CD4-positive, alpha-beta memory T cell (primary cell): Measurements from ENCODE around the gene OR2AJ1. TPM values are rescaled to one million over a fixed set of nuclear protein-coding genes. Genes with fewer than 3 reads are reported as not detected.

Experiments
- CTCF ChIA-PET: fragments of 350-600 bp; sonication (Branson Sonifier 250); formaldehyde crosslinking; loops from one replicate; lab custom pipeline; 2021; ENCODE audit warnings: inconsistent platforms; ENCODE audit not compliant: partially characterized antibody; lab: Charles Lee
- POLR2A ChIA-PET: fragments of 350-600 bp; sonication (Branson Sonifier 250); formaldehyde crosslinking; loops from one replicate; lab custom pipeline; 2021; ENCODE audit not compliant: partially characterized antibody; lab: Charles Lee
- DNase-seq, 5 donors: peaks; one replicate each; pipeline versions ENCODE4 v3.0.0 to v3.0.0-alpha.2; 2020 to 2022; ENCODE audit warnings: mixed read lengths in 1 of 5
- H3K27ac ChIP-seq: one replicate; pipeline ENCODE4 v1.7.0; 2013; ENCODE audit warnings: low read depth, low read length
- H3K27me3 ChIP-seq: 2 replicates; pipeline ENCODE4 v1.7.0; 2013; ENCODE audit warnings: mild to moderate bottlenecking, low read length, moderate library complexity; ENCODE audit not compliant: insufficient read depth
- H3K36me3 ChIP-seq: 2 replicates; pipeline ENCODE4 v1.7.0; 2013; ENCODE audit warnings: mild to moderate bottlenecking, low read length, moderate library complexity; ENCODE audit not compliant: insufficient read depth
- H3K4me1 ChIP-seq: 2 replicates; pipeline ENCODE4 v1.7.0; 2013; ENCODE audit warnings: mild to moderate bottlenecking, low read length, moderate library complexity; ENCODE audit not compliant: insufficient read depth
- H3K4me3 ChIP-seq, 2 donors: one replicate each; pipeline ENCODE4 v1.7.0; 2013; ENCODE audit warnings: low read length in 2 of 2, mild to moderate bottlenecking in 1 of 2
- H3K9me3 ChIP-seq, 2 donors: one replicate each; pipeline ENCODE4 v1.7.0; 2013; ENCODE audit warnings: low read length in 2 of 2, control low read depth in 1 of 2; ENCODE audit not compliant: control insufficient read depth in 1 of 2
- H3K27ac Mint-ChIP-seq, 7 donors: one replicate each; pipeline ENCODE4 v1.8.0; 2020 to 2021; ENCODE audit warnings: mixed read lengths in 7 of 7, mild to moderate bottlenecking in 6 of 7, inconsistent platforms in 3 of 7, moderate library complexity in 3 of 7
- H3K27me3 Mint-ChIP-seq, 2 donors: one replicate each; pipeline ENCODE4 v1.8.0; 2020 to 2021; ENCODE audit warnings: mixed read lengths in 2 of 2
- H3K36me3 Mint-ChIP-seq, 2 donors: one replicate each; pipeline ENCODE4 v1.8.0; 2020 to 2021; ENCODE audit warnings: mixed read lengths in 2 of 2, inconsistent platforms in 1 of 2, mild to moderate bottlenecking in 1 of 2
- H3K4me1 Mint-ChIP-seq, 4 donors: one replicate each; pipeline ENCODE4 v1.8.0; 2020 to 2021; ENCODE audit warnings: mixed read lengths in 4 of 4, mild to moderate bottlenecking in 1 of 4
- H3K4me3 Mint-ChIP-seq, 8 donors: one replicate each; pipeline ENCODE4 v1.8.0; 2020 to 2021; ENCODE audit warnings: mixed read lengths in 8 of 8, mild to moderate bottlenecking in 7 of 8, moderate library complexity in 6 of 8, inconsistent platforms in 3 of 8
- H3K9me3 Mint-ChIP-seq, 8 donors: one replicate each; pipeline ENCODE4 v1.8.0; 2020 to 2021; ENCODE audit warnings: mixed read lengths in 8 of 8, mild to moderate bottlenecking in 5 of 8, inconsistent platforms in 3 of 8, moderate library complexity in 1 of 8
- intact Hi-C: fragments of 100-400 bp; cut with micrococcal nuclease; formaldehyde crosslinking; loops from one replicate; pipeline ENCODE4 v1.15.1; 2023
- polyA plus RNA-seq, 2 donors: library from polyadenylated mRNA; unstranded; fragments of 300-500 nt; fragmentation: Illumina TruSeq; gene quantifications; one replicate each; pipeline ENCODE4 v1.2.3, GENCODE V29; 2021
- total RNA-seq, 2 experiments: library from RNA; stranded (reverse); gene quantifications; one replicate each; pipeline ENCODE4 v1.2.3, GENCODE V29; 2021

Gene OR2AJ1
- not detected for total RNA-seq
- polyA plus RNA-seq, result not detected

DNA sequence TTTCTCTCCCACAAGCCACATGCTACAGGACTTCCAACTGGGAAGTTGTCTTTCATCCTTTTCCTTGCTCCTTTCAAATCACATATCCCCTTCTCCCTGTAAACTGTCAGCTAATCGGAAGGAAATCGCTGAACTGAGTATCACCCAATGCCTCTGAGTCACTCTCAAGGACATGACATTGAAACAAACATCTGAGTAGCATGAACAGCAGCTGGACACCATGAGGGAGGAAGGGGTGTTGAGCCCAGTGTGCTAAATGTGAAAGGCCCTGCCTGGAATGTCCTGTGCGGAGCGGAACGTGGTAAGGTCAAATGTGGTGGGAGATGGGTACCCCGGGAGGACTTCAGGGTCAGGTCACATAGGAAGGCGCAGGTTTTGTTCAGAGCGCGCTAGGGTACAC is at the start of gene OR2AJ1:
Gene OR2AJ1 (plus strand): TSS at position 22 of the 400 bp plus-strand sequence. CDS start 8,880 bp downstream, outside the sequence.
- intact Hi-C loops, result no loop called here
- Mint-ChIP-seq H3K9me3 (peaks cover 0 to 5% (median 0%) of the 10 kb centered on the region in 8 donors), H3K27me3 (peaks cover 0 to 5% of the 10 kb centered on the region in 2 donors), H3K4me1 (no peaks in the 10 kb centered on the region), H3K4me3 (no peak within 1 kb of the TSS), H3K27ac (no peak within 1 kb of the TSS), H3K36me3 (no peaks in the 10 kb centered on the region)
- H3K4me3 ChIP-seq, result no peak within 1 kb of the TSS
- no peaks in the 10 kb centered on the region for H3K4me1 ChIP-seq
- no peak for DNase-seq
- no peak within 1 kb of the TSS for H3K27ac ChIP-seq
- no peaks in the 10 kb centered on the region for H3K36me3 ChIP-seq
- ChIA-PET CTCF (no interaction called here), POLR2A (no interaction called here)
- H3K9me3 ChIP-seq, result no peaks in the 10 kb centered on the region
- H3K27me3 ChIP-seq, result no peaks in the 10 kb centered on the region

- H3K4me3 ChIP-seq, result no peak overlapping the region
- H3K36me3 ChIP-seq, result no peaks in the 10 kb centered on the region
- no peaks in the 10 kb centered on the region for H3K4me1 Mint-ChIP-seq
- POLR2A ChIA-PET, result no interaction called here
- no peaks in the 10 kb centered on the region for H3K9me3 ChIP-seq
- no peak overlapping the region for H3K4me3 Mint-ChIP-seq
- no peaks in the 10 kb centered on the region for H3K36me3 Mint-ChIP-seq
- no peak for DNase-seq
- H3K27me3 Mint-ChIP-seq, result peaks cover 0 to 2% of the 10 kb centered on the region in 2 donors
- H3K27me3 ChIP-seq, result no peaks in the 10 kb centered on the region
- peaks cover 0 to 3% (median 0%) of the 10 kb centered on the region in 8 donors for H3K9me3 Mint-ChIP-seq
- CTCF ChIA-PET, result no interaction called here
- no peak overlapping the region for H3K27ac ChIP-seq
- H3K4me1 ChIP-seq, result no peaks in the 10 kb centered on the region
- H3K27ac Mint-ChIP-seq, result no peak overlapping the region
- intact Hi-C loops, result no loop called here
These were observed 41.3 kb upstream of the OR2AJ1 start for GRCh38 chr1:247883346-247883745.

DNA sequence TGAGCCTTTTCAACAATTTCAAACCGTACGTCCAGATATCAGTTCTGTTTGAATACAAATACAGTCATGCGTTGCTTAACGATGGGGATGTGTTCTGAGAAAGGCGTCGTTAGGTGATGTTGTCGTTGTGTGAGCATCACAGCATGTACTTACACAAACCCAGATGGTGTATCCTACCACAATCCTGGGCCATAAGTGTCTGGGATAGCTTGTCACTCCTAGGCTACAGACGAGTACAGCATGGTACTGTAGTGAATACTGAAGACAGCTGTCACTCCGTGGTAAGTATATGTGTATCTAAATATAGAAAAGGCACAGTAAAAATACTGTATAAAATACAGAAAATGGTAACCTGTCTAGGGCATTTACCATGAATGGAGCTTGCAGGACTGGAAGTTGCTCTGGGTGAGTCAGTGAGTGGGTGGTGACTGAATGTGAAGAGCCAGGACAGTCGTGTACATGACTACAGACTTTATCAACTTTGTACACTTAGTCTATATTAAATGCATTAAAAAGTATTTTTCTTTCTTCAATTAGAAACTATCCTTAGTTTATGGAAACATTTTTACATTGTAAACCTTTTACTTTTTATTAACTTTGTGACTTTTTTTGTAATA is 39.8 kb upstream of the OR2AJ1 start:
- ChIA-PET POLR2A (no interaction called here), CTCF (no interaction called here)
- Histone ChIP-seq H3K27me3 (no peaks in the 10 kb centered on the region), H3K27ac (no peak overlapping the region), H3K4me1 (no peaks in the 10 kb centered on the region), H3K9me3 (no peaks in the 10 kb centered on the region), H3K4me3 (no peak overlapping the region), H3K36me3 (no peaks in the 10 kb centered on the region)
- H3K27ac Mint-ChIP-seq, result no peak overlapping the region
- H3K4me3 Mint-ChIP-seq, result no peak overlapping the region
- H3K36me3 Mint-ChIP-seq, result no peaks in the 10 kb centered on the region
- DNase-seq, result no peak
- no peaks in the 10 kb centered on the region for H3K27me3 Mint-ChIP-seq
- peaks cover 0 to 3% (median 0%) of the 10 kb centered on the region in 8 donors for H3K9me3 Mint-ChIP-seq
- H3K4me1 Mint-ChIP-seq, result no peaks in the 10 kb centered on the region
- intact Hi-C loops, result no loop called here

GRCh38 chr1:247895163-247895637 is 29.5 kb upstream of the OR2AJ1 start, which contains the start of gene OR2W3:
TSS of gene OR2W3 (plus strand) at chr1:247895587. CDS start at chr1:247895587, 0 bp downstream.
- Mint-ChIP-seq H3K4me3 (no peak within 1 kb of the TSS), H3K27ac (no peak within 1 kb of the TSS), H3K36me3 (no peaks in the 10 kb centered on the region), H3K9me3 (peaks cover 0 to 23% (median under 1%) of the 10 kb centered on the region in 8 donors), H3K27me3 (peaks cover 0 to 1% of the 10 kb centered on the region in 2 donors), H3K4me1 (no peaks in the 10 kb centered on the region)
- no peak within 1 kb of the TSS for H3K27ac ChIP-seq
- intact Hi-C loops, result no loop called here
- no peak within 1 kb of the TSS for H3K4me3 ChIP-seq
- H3K36me3 ChIP-seq, result no peaks in the 10 kb centered on the region
- DNase-seq, result no peak
- POLR2A ChIA-PET, result no interaction called here
- H3K27me3 ChIP-seq, result no peaks in the 10 kb centered on the region
- H3K4me1 ChIP-seq, result no peaks in the 10 kb centered on the region
- no peaks in the 10 kb centered on the region for H3K9me3 ChIP-seq
- CTCF ChIA-PET, result no interaction called here

DNA sequence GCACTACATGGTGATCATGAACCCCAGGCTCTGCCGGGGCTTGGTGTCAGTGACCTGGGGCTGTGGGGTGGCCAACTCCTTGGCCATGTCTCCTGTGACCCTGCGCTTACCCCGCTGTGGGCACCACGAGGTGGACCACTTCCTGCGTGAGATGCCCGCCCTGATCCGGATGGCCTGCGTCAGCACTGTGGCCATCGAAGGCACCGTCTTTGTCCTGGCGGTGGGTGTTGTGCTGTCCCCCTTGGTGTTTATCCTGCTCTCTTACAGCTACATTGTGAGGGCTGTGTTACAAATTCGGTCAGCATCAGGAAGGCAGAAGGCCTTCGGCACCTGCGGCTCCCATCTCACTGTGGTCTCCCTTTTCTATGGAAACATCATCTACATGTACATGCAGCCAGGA is 28.7 kb upstream of the OR2AJ1 start:
- H3K4me3 ChIP-seq, result no peak overlapping the region
- H3K27me3 Mint-ChIP-seq, result peaks cover 0 to 1% of the 10 kb centered on the region in 2 donors
- no peak overlapping the region for H3K27ac Mint-ChIP-seq
- peaks cover 0 to 23% (median under 1%) of the 10 kb centered on the region in 8 donors for H3K9me3 Mint-ChIP-seq
- H3K27ac ChIP-seq, result no peak overlapping the region
- ChIA-PET CTCF (no interaction called here), POLR2A (no interaction called here)
- intact Hi-C loops, result no loop called here
- no peak for DNase-seq
- H3K36me3 ChIP-seq, result no peaks in the 10 kb centered on the region
- H3K4me1 ChIP-seq, result no peaks in the 10 kb centered on the region
- H3K36me3 Mint-ChIP-seq, result no peaks in the 10 kb centered on the region
- H3K4me1 Mint-ChIP-seq, result no peaks in the 10 kb centered on the region
- no peaks in the 10 kb centered on the region for H3K9me3 ChIP-seq
- H3K27me3 ChIP-seq, result no peaks in the 10 kb centered on the region
- no peak overlapping the region for H3K4me3 Mint-ChIP-seq

DNA sequence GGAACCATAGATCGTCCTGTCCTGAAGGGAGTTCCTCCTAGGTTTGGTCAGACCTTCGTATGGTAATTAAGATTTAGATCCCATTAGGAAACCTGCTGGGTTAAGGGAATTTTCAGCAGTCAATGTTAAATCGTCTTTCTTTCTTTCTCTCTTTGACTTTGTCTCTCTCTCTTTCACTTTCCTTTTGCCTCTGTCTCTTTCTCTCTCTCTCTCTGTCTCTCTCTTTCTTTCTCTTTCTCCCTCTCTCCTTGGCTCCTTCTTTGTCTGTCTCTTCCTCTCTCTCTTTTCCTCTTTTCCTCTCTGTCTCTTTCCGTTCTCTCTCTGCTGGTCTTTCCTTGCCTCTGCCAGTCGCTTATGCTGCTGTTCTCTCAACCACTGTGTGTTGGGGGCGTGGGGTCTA is 20.6 kb upstream of the OR2AJ1 start:
- peaks cover 10 to 30% (median 21%) of the 10 kb centered on the region in 4 donors for H3K4me1 Mint-ChIP-seq
- no peaks in the 10 kb centered on the region for H3K27me3 Mint-ChIP-seq
- intact Hi-C loops, result no loop called here
- Histone ChIP-seq H3K4me1 (no peaks in the 10 kb centered on the region), H3K4me3 (no peak overlapping the region), H3K27ac (no peak overlapping the region), H3K9me3 (no peaks in the 10 kb centered on the region), H3K27me3 (no peaks in the 10 kb centered on the region), H3K36me3 (no peaks in the 10 kb centered on the region)
- ChIA-PET POLR2A (no interaction called here), CTCF (no interaction called here)
- DNase-seq, result no peak
- H3K9me3 Mint-ChIP-seq, result peaks cover 0 to 18% (median 8%) of the 10 kb centered on the region in 8 donors
- H3K36me3 Mint-ChIP-seq, result peaks cover 0 to 7% of the 10 kb centered on the region in 2 donors
- H3K27ac Mint-ChIP-seq, result peak overlapping the region in 2 of 7 donors; percentile 22 to 26
- H3K4me3 Mint-ChIP-seq, result peak overlapping the region in 1 of 8 donors; percentile 9

DNA sequence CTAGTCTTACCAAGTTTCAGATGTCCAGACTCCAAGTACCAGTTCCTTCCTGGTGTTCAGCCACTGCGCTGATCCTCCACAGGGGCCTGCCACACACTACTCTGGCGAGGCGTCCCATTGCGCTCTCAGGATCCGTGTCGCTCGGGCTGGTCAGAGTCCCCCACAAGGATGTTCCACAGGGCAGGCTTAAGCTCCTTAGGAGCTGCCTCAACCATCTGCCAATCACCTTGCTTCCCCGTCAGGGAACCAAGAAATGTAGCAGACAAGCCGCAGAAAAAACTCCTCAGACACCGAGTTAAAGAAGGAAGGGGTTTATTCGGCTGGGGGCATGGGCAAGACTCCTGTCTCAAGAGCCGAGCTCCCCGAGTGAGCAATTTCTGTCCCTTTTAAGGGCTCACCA is 19.5 kb upstream of the OR2AJ1 start:
- Histone ChIP-seq H3K27ac (no peak overlapping the region), H3K27me3 (no peaks in the 10 kb centered on the region), H3K9me3 (no peaks in the 10 kb centered on the region), H3K36me3 (no peaks in the 10 kb centered on the region), H3K4me1 (no peaks in the 10 kb centered on the region), H3K4me3 (no peak overlapping the region)
- peaks cover 0 to 18% (median 6%) of the 10 kb centered on the region in 8 donors for H3K9me3 Mint-ChIP-seq
- ChIA-PET CTCF (no interaction called here), POLR2A (no interaction called here)
- peak overlapping the region; percentile 20 to 90 (median 50) for H3K4me3 Mint-ChIP-seq
- intact Hi-C loops, result no loop called here
- no peak for DNase-seq
- H3K36me3 Mint-ChIP-seq, result peaks cover 0 to 7% of the 10 kb centered on the region in 2 donors
- H3K27me3 Mint-ChIP-seq, result no peaks in the 10 kb centered on the region
- peak overlapping the region in 4 of 7 donors; percentile 30 to 57 (median 44) for H3K27ac Mint-ChIP-seq
- H3K4me1 Mint-ChIP-seq, result peaks cover 10 to 30% (median 21%) of the 10 kb centered on the region in 4 donors
